Testis (tissue), 2 donors: ENCODE data around the gene SERINC4.

Experiments
- POLR2A ChIP-seq: fragments of 450-650 bp; IDR thresholded peaks from one replicate; pipeline ENCODE4 v1.6.1; 2017; ENCODE audit warnings: antibody characterized with exemption, mild to moderate bottlenecking, moderate library complexity
- TF ChIP-seq, protein P1 (sequence below), 3 experiments: fragments of 450-650 bp in 2 of 3; fragments of 200-600 bp in 1 of 3; sonication (generic) in 1 of 3; IDR thresholded peaks; one replicate each; pipeline ENCODE4 v1.5.1; 2016 to 2019; ENCODE audit warnings: antibody characterized with exemption in 3 of 3, mild to moderate bottlenecking in 2 of 3, moderate library complexity in 1 of 3

DNA sequence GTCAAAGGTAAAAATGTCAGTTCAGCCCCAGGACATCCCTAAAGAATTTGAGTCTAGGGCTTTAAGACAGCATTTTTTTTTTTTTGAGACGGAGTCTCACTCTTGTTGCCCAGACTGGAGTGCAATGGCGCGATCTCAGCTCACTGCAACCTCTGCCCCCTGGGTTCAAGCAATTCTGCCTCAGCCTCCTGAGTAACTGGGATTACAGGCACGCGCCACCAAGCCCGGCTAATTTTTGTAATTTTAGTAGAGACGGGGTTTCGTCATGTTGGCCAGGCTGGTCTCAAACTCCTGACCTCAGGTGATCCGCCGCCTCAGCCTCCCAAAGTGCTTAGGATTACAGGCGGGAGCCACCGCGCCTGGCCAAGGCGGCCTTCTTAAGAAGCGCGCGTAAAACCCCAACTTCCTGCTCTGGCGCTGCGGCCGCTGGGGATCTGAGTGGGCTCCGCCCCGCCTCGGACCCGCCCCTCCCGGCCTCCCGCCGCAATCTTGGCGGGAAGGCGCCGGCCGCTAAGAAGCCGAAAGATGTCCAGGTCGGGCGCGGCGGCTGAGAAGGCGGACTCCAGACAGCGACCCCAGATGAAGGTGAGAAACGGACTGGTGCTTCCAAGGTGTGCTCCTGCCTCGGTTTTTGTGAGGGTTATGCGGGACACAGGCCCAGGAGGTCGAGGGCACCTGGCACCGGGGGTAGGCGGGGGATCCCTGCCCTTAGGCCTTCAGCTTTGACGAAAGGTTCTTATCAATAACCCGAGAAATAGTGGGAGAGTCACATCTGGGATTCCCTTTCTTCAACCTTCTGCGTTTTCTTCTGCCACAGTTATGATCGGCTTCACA lies 26.7 kb upstream of the SERINC4 start, which contains the start of gene WDR76:
- TF ChIP-seq, protein P1, sequence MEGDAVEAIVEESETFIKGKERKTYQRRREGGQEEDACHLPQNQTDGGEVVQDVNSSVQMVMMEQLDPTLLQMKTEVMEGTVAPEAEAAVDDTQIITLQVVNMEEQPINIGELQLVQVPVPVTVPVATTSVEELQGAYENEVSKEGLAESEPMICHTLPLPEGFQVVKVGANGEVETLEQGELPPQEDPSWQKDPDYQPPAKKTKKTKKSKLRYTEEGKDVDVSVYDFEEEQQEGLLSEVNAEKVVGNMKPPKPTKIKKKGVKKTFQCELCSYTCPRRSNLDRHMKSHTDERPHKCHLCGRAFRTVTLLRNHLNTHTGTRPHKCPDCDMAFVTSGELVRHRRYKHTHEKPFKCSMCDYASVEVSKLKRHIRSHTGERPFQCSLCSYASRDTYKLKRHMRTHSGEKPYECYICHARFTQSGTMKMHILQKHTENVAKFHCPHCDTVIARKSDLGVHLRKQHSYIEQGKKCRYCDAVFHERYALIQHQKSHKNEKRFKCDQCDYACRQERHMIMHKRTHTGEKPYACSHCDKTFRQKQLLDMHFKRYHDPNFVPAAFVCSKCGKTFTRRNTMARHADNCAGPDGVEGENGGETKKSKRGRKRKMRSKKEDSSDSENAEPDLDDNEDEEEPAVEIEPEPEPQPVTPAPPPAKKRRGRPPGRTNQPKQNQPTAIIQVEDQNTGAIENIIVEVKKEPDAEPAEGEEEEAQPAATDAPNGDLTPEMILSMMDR (IDR thresholded peaks at IDR 0.05) = no peak
- no peak for TF ChIP-seq POLR2A
